SK-N-SH (cell line): ENCODE results near the gene MED27. TPM values are rescaled to one million over a fixed set of nuclear protein-coding genes. Genes with fewer than 3 reads are reported as not detected.

Experiments used
- CTCF ChIA-PET: fragments of 300-600, 350-600 bp; formaldehyde crosslinking; extraction: SDS; loops from one replicate; lab custom pipeline; 2021; lab: Yijun Ruan, JAX
- POLR2A ChIA-PET: fragments of 350-600 bp; sonication (Branson Sonifier 250); formaldehyde crosslinking; extraction: SDS; loops from one replicate; lab custom pipeline; 2020; ENCODE audit warnings: antibody characterized with exemption, inconsistent platforms; lab: Yijun Ruan, JAX
- DNase-seq: peaks from one replicate; pipeline ENCODE4 v3.0.0; 2012
- H2AFZ ChIP-seq: fragments of 200-600 bp; sonication (generic); 2 replicates; pipeline ENCODE4 v1.8.1; 2016; ENCODE audit warnings: antibody characterized with exemption, mild to moderate bottlenecking, low read depth
- H3F3A ChIP-seq: fragments of 200-600 bp; sonication (generic); replicated peaks from 2 replicates; pipeline ENCODE3; 2016; ENCODE audit warnings: antibody characterized with exemption, mild to moderate bottlenecking; ENCODE audit not compliant: insufficient read depth
- H3K27ac ChIP-seq, 2 experiments: fragments of 200-500 bp in 1 of 2; fragments of 200-600 bp in 1 of 2; sonication (Bioruptor generic) in 1 of 2; sonication (generic), shearing (Covaris generic) in 1 of 2; 2 replicates each; pipeline versions ENCODE4 v1.5.1 to v1.6.1; 2014 to 2016; ENCODE audit warnings: low read depth in 2 of 2, inconsistent platforms in 1 of 2, low read length in 1 of 2, mild to moderate bottlenecking in 1 of 2, mixed read lengths in 1 of 2
- H3K27me3 ChIP-seq: fragments of 200-600 bp; sonication (generic), shearing (Covaris generic); 2 replicates; pipeline ENCODE4 v1.6.1; 2016; ENCODE audit warnings: mixed run types; ENCODE audit not compliant: insufficient read depth
- H3K36me3 ChIP-seq, 2 experiments: fragments of 200-500 bp in 1 of 2; fragments of 200-600 bp in 1 of 2; sonication (Bioruptor generic) in 1 of 2; sonication (generic) in 1 of 2; replicated peaks in 1 of 2; 2 replicates each; pipeline versions ENCODE3 to v1.5.1; 2014 to 2016; ENCODE audit warnings: low read length in 1 of 2, mild to moderate bottlenecking in 1 of 2; ENCODE audit not compliant: insufficient read depth in 2 of 2, control insufficient read depth in 1 of 2
- H3K4me1 ChIP-seq, 2 experiments: fragments of 200-500 bp in 1 of 2; fragments of 200-600 bp in 1 of 2; sonication (Bioruptor generic) in 1 of 2; sonication (generic), shearing (Covaris generic) in 1 of 2; 2 replicates each; pipeline versions ENCODE4 v1.5.1 to v1.6.1; 2014 to 2016; ENCODE audit warnings: low read depth in 1 of 2, low read length in 1 of 2, mixed run types in 1 of 2; ENCODE audit not compliant: insufficient read depth in 2 of 2, control insufficient read depth in 1 of 2
- H3K4me2 ChIP-seq: fragments of 200-600 bp; sonication (generic), shearing (Covaris generic); 2 replicates; pipeline ENCODE4 v1.6.1; 2017; ENCODE audit warnings: mixed run types
- H3K4me3 ChIP-seq, 2 experiments: fragments of 200-500 bp in 1 of 2; fragments of 200-600 bp in 1 of 2; sonication (Bioruptor generic) in 1 of 2; sonication (generic), shearing (Covaris generic) in 1 of 2; 2 replicates each; pipeline versions ENCODE4 v1.5.1 to v1.8.1; 2014 to 2016; ENCODE audit warnings: low read depth in 2 of 2, inconsistent platforms in 1 of 2, low read length in 1 of 2, mild to moderate bottlenecking in 1 of 2, mixed read lengths in 1 of 2, moderate library complexity in 1 of 2
- H3K79me2 ChIP-seq: fragments of 200-600 bp; sonication (generic); 2 replicates; pipeline ENCODE4 v1.8.1; 2017; ENCODE audit warnings: mild to moderate bottlenecking; ENCODE audit not compliant: insufficient read depth
- H3K9ac ChIP-seq: fragments of 200-600 bp; sonication (generic); 2 replicates; pipeline ENCODE4 v1.6.1; 2017; ENCODE audit warnings: mixed run types
- H3K9me2 ChIP-seq: fragments of 200-600 bp; sonication (generic); 2 replicates; pipeline ENCODE4 v1.6.1; 2017; ENCODE audit warnings: mixed run types
- H3K9me3 ChIP-seq: fragments of 200-600 bp; sonication (generic); 2 replicates; pipeline ENCODE4 v1.6.1; 2017; ENCODE audit warnings: mixed run types, mild to moderate bottlenecking, moderate library complexity
- H4K20me1 ChIP-seq: fragments of 200-600 bp; sonication (generic); 2 replicates; pipeline ENCODE4 v1.6.1; 2017; ENCODE audit warnings: mild to moderate bottlenecking, mixed run types; ENCODE audit not compliant: insufficient read depth
- CTCF ChIP-seq: fragments of 200-600 bp; sonication (generic); IDR thresholded peaks from 2 replicates; pipeline ENCODE4 v1.6.1; 2017; ENCODE audit warnings: antibody characterized with exemption, mild to moderate bottlenecking, moderate library complexity
- EP300 ChIP-seq, 2 experiments: IDR thresholded peaks; 2 replicates each; pipeline versions ENCODE4 v1.4.0 to v1.6.1; 2012; ENCODE audit warnings: borderline replicate concordance in 1 of 2, low read depth in 1 of 2, low read length in 1 of 2
- FOXJ3 ChIP-seq: sonication (generic); formaldehyde crosslinking; IDR thresholded peaks from 2 replicates; pipeline ENCODE4 v1.5.1; 2020; ENCODE audit warnings: mild to moderate bottlenecking, missing genetic modification reagents
- GABPA ChIP-seq: IDR thresholded peaks from 2 replicates; pipeline ENCODE4 v1.4.0; 2012; ENCODE audit warnings: low read depth, mild to moderate bottlenecking
- NRF1 ChIP-seq: IDR thresholded peaks from 2 replicates; pipeline ENCODE4 v1.6.1; 2012; ENCODE audit warnings: low read depth, mild to moderate bottlenecking, low read length
- RCOR1 ChIP-seq: fragments of 150-350 bp; IDR thresholded peaks from 2 replicates; pipeline ENCODE4 v1.6.1; 2017; ENCODE audit warnings: antibody characterized with exemption, low read length
- REST ChIP-seq: IDR thresholded peaks from 2 replicates; pipeline ENCODE4 v1.6.1; 2012; ENCODE audit warnings: mild to moderate bottlenecking, low read depth, low read length, moderate library complexity
- TCF12 ChIP-seq: IDR thresholded peaks from 2 replicates; pipeline ENCODE4 v1.4.0; 2012
- TEAD4 ChIP-seq: IDR thresholded peaks from 2 replicates; pipeline ENCODE4 v1.4.0; 2012; ENCODE audit warnings: mild to moderate bottlenecking, borderline replicate concordance; ENCODE audit not compliant: insufficient read depth
- WGBS: methylation state at CpG from one replicate; pipeline ENCODE4 v1.1.6; 2017; ENCODE audit warnings: low lambda C conversion rate; 5-methylcytosine and 5-hydroxymethylcytosine counted together
- polyA plus RNA-seq, 3 experiments: library from polyadenylated mRNA; depleted of rRNA; stranded (reverse); fragments of >200 nt; gene quantifications; 2 replicates each; pipeline ENCODE4 v1.2.3, GENCODE V29; 2012

The MED27 gene
- polyA plus RNA-seq, 1 of the 3 experiments (the other 2 are of a cell fraction) = 35.0 TPM

GRCh38 chr9:131963072-131964030, 116.3 kb downstream of the MED27 start:
- no peaks in the 10 kb centered on the region for H3K79me2 ChIP-seq
- no peaks in the 10 kb centered on the region for H3K9me2 ChIP-seq
- H2AFZ ChIP-seq = no peak overlapping the region
- ChIA-PET CTCF (interaction anchor here (1.0 to 2.4 kb wide), 4 partner anchors 9 to 296 kb away, joined by 3 to 7 read pairs (median 5); no protein-coding TSS in a partner anchor), POLR2A (no interaction called here)
- H3K4me2 ChIP-seq = no peak overlapping the region
- H3K4me3 ChIP-seq = no peak overlapping the region
- H3K36me3 ChIP-seq = no peaks in the 10 kb centered on the region
- H3K9ac ChIP-seq = no peak overlapping the region
- H3K4me1 ChIP-seq = peaks cover 0 to 9% of the 10 kb centered on the region in 2 experiments; a peak in 3 of 4 replicates
- H4K20me1 ChIP-seq = peaks cover 3% of the 10 kb centered on the region; the same call in 1 of the 2 replicates
- peak overlapping the region in 1 of 2 experiments; percentile 71; a peak in 1 of 4 replicates for H3K27ac ChIP-seq
- H3F3A ChIP-seq = no peaks in the 10 kb centered on the region
- 94% methylated on average over 12 of the region's 12 CpGs for WGBS
- no peaks in the 10 kb centered on the region for H3K27me3 ChIP-seq
- H3K9me3 ChIP-seq = no peaks in the 10 kb centered on the region
- peak; percentile 41 for DNase-seq
- TF ChIP-seq TEAD4 = no peak
- no peak for TF ChIP-seq FOXJ3 (CRISPR knock-in tag)
- TF ChIP-seq NRF1 = no peak
- TF ChIP-seq GABPA = no peak
- TF ChIP-seq REST = no peak
- peak in 1 of 2 experiments; percentile 66; a peak in 2 of 4 replicates for TF ChIP-seq EP300 (IDR thresholded peaks at IDR 0.05; ENCODE audit: borderline replicate concordance in 1 of 2, low read depth in 1 of 2, low read length in 1 of 2)
- TF ChIP-seq CTCF = no peak
- TF ChIP-seq TCF12 = no peak
- TF ChIP-seq RCOR1 = 0 out of 2 replicates have a peak, but pooled peaks have one; percentile 9
